ENCODE results near the gene SERPINB2. TPM values are rescaled to one million over a fixed set of nuclear protein-coding genes. Genes with fewer than 3 reads are reported as not detected.

SERPINB2 gene
- total RNA-seq, 1 donor from 2014 or later = 1.7 TPM

- Histone ChIP-seq H3K4me1 (ENCODE audit: insufficient read depth, low read length) (no peaks in the 10 kb centered on the region), H4K20me1 (ENCODE audit: insufficient read depth, low read length) (no peaks in the 10 kb centered on the region), H2AFZ (ENCODE audit: low read depth, low read length) (no peak overlapping the region), H3K27me3 (ENCODE audit: insufficient read depth, low read length) (no peaks in the 10 kb centered on the region), H3K9ac (ENCODE audit: low read length) (no peak overlapping the region), H3K27ac (ENCODE audit: low read depth, low read length) (no peak overlapping the region), H3K36me3 (ENCODE audit: insufficient read depth, low read length) (no peaks in the 10 kb centered on the region), H3K9me3 (ENCODE audit: insufficient read depth, low read depth, low read length) (no peaks in the 10 kb centered on the region), H3K79me2 (ENCODE audit: insufficient read depth, low read length) (no peaks in the 10 kb centered on the region), H3K4me2 (ENCODE audit: low read length) (no peak overlapping the region), H3K4me3 (ENCODE audit: insufficient read depth, low read depth, low read length) (no peak overlapping the region)
- TF ChIP-seq CTCF (IDR thresholded peaks at IDR 0.05; ENCODE audit: insufficient read depth, low read depth, low read length) (peak; percentile 50), EZH2 (IDR thresholded peaks at IDR 0.05; ENCODE audit: insufficient read depth, low read length) (no peak)
- peak; percentile 52 for FAIRE-seq
- Mint-ChIP-seq H3K4me1 (ENCODE audit: low read depth, unreplicated experiment) (no peaks in the 10 kb centered on the region), H3K36me3 (ENCODE audit: low read depth, unreplicated experiment) (no peaks in the 10 kb centered on the region), H3K27ac (ENCODE audit: unreplicated experiment) (no peak overlapping the region), H3K27me3 (ENCODE audit: low read depth, unreplicated experiment) (peaks cover 3% of the 10 kb centered on the region), H3K9me3 (ENCODE audit: unreplicated experiment) (no peaks in the 10 kb centered on the region), H3K4me3 (ENCODE audit: unreplicated experiment) (no peak overlapping the region)
- DNase-seq (ENCODE audit: low read depth) = peak; percentile 18
These were observed 63.8 kb downstream of the SERPINB2 start for GRCh38 chr18:63951302-63951705.

Other genes starting within 250 kb of the SERPINB2 start
- gene SERPINB4, start 243.4 kb upstream of the SERPINB2 start, total RNA-seq = not detected in 2 replicates
- gene SERPINB3, start 225.8 kb upstream of the SERPINB2 start, total RNA-seq = not detected in 2 replicates
- not detected in 2 replicates for gene SERPINB11, start 184.7 kb upstream of the SERPINB2 start, total RNA-seq
- gene SERPINB7, start 112.3 kb upstream of the SERPINB2 start, total RNA-seq = 11.3 and 18.0 TPM in 2 replicates
- gene SERPINB10, start 20.3 kb downstream of the SERPINB2 start, total RNA-seq = not detected in 2 replicates
- 1.0 TPM in 1 of 2 replicates, not detected in the other for gene HMSD, start 61.6 kb downstream of the SERPINB2 start, total RNA-seq
- 13.1 and 14.1 TPM in 2 replicates for gene SERPINB8, start 82.4 kb downstream of the SERPINB2 start, total RNA-seq

All from astrocyte (in vitro differentiated cells and primary cell).